OCI-LY7 (cell line): Measurements from ENCODE around the gene JAM2. TPM values are rescaled to one million over a fixed set of nuclear protein-coding genes. Genes with fewer than 3 reads are reported as not detected.

Experiments used
- BruUV-seq: library from RNA; stranded (reverse); fragments of 400-500 nt; replicated peaks from 2 replicates; lab custom pipeline; 2021; lab: Mats Ljungman, UMichigan
- CTCF ChIA-PET: fragments of 300-600 bp; sonication (Branson Sonifier 250); formaldehyde crosslinking; loops from one replicate; lab custom pipeline; 2022; ENCODE audit warnings: antibody characterized with exemption; ENCODE audit not compliant: unreplicated experiment; lab: Charles Lee
- POLR2A ChIA-PET: fragments of 300-600 bp; sonication (Branson Sonifier 250); formaldehyde crosslinking; loops from one replicate; lab custom pipeline; 2022; ENCODE audit warnings: antibody characterized with exemption; lab: Charles Lee
- DNase-seq: peaks from one replicate; pipeline ENCODE4 v3.0.0-alpha.2; 2015; ENCODE audit warnings: low spot score
- H2AFZ ChIP-seq: fragments of 200-600 bp; sonication (generic), shearing (Covaris generic); 2 replicates; pipeline ENCODE4 v1.6.1; 2014; ENCODE audit warnings: mild to moderate bottlenecking, antibody characterized with exemption, low read length, moderate library complexity
- H3K27ac ChIP-seq: fragments of 200-600 bp; sonication (generic); 2 replicates; pipeline ENCODE4 v1.5.1; 2014; ENCODE audit warnings: mixed run types, low read depth, mild to moderate bottlenecking, moderate library complexity, low read length, inconsistent platforms; ENCODE audit not compliant: poor library complexity, severe bottlenecking
- H3K36me3 ChIP-seq: fragments of 200-600 bp; sonication (generic); 2 replicates; pipeline ENCODE4 v1.6.1; 2014; ENCODE audit warnings: mild to moderate bottlenecking, antibody characterized with exemption, low read length, moderate library complexity, mixed read lengths; ENCODE audit not compliant: insufficient read depth
- H3K4me1 ChIP-seq: fragments of 200-600 bp; sonication (generic); 2 replicates; pipeline ENCODE4 v1.5.1; 2014; ENCODE audit warnings: mild to moderate bottlenecking, low read length; ENCODE audit not compliant: insufficient read depth, poor library complexity, severe bottlenecking
- H3K4me2 ChIP-seq: fragments of 200-600 bp; sonication (generic); 2 replicates; pipeline ENCODE4 v1.6.1; 2014; ENCODE audit warnings: mild to moderate bottlenecking, low read length
- H3K4me3 ChIP-seq: fragments of 200-600 bp; sonication (generic); 2 replicates; pipeline ENCODE4 v1.5.1; 2014; ENCODE audit warnings: mild to moderate bottlenecking, low read depth, low read length; ENCODE audit not compliant: poor library complexity, severe bottlenecking
- H3K79me2 ChIP-seq: fragments of 200-600 bp; sonication (generic); 2 replicates; pipeline ENCODE4 v1.6.1; 2016; ENCODE audit warnings: low read depth, mild to moderate bottlenecking, low read length, moderate library complexity, mixed read lengths; ENCODE audit not compliant: insufficient read depth
- H3K9me2 ChIP-seq: fragments of 200-600 bp; sonication (generic); 2 replicates; pipeline ENCODE4 v1.6.1; 2016; ENCODE audit warnings: mild to moderate bottlenecking, low read length, mixed read lengths; ENCODE audit not compliant: insufficient read depth
- H3K9me3 ChIP-seq: fragments of 200-600 bp; sonication (generic); 2 replicates; pipeline ENCODE4 v1.6.1; 2014; ENCODE audit warnings: mild to moderate bottlenecking, mixed run types, low read length, mixed read lengths
- H4K20me1 ChIP-seq: fragments of 200-600 bp; sonication (generic); 2 replicates; pipeline ENCODE4 v1.6.1; 2014; ENCODE audit warnings: mild to moderate bottlenecking, antibody characterized with exemption, low read length, moderate library complexity, mixed read lengths; ENCODE audit not compliant: insufficient read depth
- CTCF ChIP-seq: fragments of 200-600 bp; sonication (generic); conservative IDR thresholded peaks from 2 replicates; pipeline ENCODE4 v1.5.1; 2014; ENCODE audit warnings: mild to moderate bottlenecking, antibody characterized with exemption, low read length, moderate library complexity, mixed read lengths
- EZH2phosphoT487 ChIP-seq: fragments of 200-600 bp; sonication (generic); IDR thresholded peaks from 2 replicates; pipeline ENCODE4 v1.6.1; 2018; ENCODE audit warnings: low read depth, borderline replicate concordance, mild to moderate bottlenecking, mixed run types, antibody characterized with exemption, low read length, moderate library complexity, mixed read lengths
- intact Hi-C: fragments of 100-400 bp; cut with micrococcal nuclease; formaldehyde crosslinking; loops from one replicate; pipeline ENCODE4 v1.10.0; 2022; ENCODE audit not compliant: unreplicated experiment
- total RNA-seq, 2 experiments: library from RNA; depleted of rRNA in 1 of 2; stranded (reverse); fragments of >200 nt in 1 of 2; shearing (Covaris generic) in 1 of 2; gene quantifications; 2 replicates each; pipeline ENCODE4 v1.2.3, GENCODE V29; 2014 to 2022

Gene JAM2
- total RNA-seq, 2 experiments from 2014 or later = 1.2 to 1.4 TPM

- POLR2A ChIA-PET = interaction anchor here (0.7 to 1.1 kb wide), 2 partner anchors 22 to 64 kb away, joined by 3 to 5 read pairs; no protein-coding TSS in a partner anchor
Measured at GRCh38 chr21:25614441-25614840, 24.6 kb upstream of the JAM2 start.

DNA sequence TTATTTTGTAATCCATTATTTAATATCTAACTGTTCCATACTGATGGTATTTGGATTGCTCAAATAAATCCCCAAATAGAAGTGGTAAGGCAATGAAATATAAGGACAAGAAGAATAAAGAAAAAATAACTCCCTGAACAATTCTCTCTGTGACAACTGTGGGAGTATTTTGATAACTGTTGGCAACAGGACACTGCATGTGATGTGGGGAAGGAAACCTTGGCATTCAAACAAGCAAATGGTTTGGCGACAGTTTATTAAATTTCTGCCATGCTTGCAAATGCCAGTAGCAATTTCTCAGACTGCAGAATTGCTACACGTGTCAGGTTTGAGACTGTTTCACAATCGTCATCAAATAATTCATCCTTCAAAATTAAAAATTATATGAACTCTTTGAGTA is 23.2 kb upstream of the JAM2 start:
- Histone ChIP-seq H3K9me2 (no peaks in the 10 kb centered on the region), H3K27ac (no peak overlapping the region), H3K36me3 (no peaks in the 10 kb centered on the region), H3K9me3 (no peaks in the 10 kb centered on the region), H3K4me2 (no peak overlapping the region), H2AFZ (no peak overlapping the region), H4K20me1 (no peaks in the 10 kb centered on the region), H3K79me2 (no peaks in the 10 kb centered on the region), H3K4me3 (no peak overlapping the region), H3K4me1 (no peaks in the 10 kb centered on the region)
- ChIA-PET CTCF (no interaction called here), POLR2A (no interaction called here)
- TF ChIP-seq EZH2phosphoT487 = no peak
- TF ChIP-seq CTCF = no peak
- intact Hi-C loops = no loop called here
- DNase-seq = no peak
- no TSS peak for BruUV-seq

More at GRCh38 chr21:25614441-25614840, 24.6 kb upstream of the JAM2 start:
- CTCF ChIA-PET = no interaction called here
- no peak overlapping the region for H3K27ac ChIP-seq
- no peaks in the 10 kb centered on the region for H3K4me1 ChIP-seq
- H2AFZ ChIP-seq = no peak overlapping the region
- no peaks in the 10 kb centered on the region for H4K20me1 ChIP-seq
- no peaks in the 10 kb centered on the region for H3K36me3 ChIP-seq
- no peaks in the 10 kb centered on the region for H3K79me2 ChIP-seq
- no TSS peak for BruUV-seq
- no peak overlapping the region for H3K4me3 ChIP-seq
- TF ChIP-seq CTCF = no peak
- TF ChIP-seq EZH2phosphoT487 = no peak
- intact Hi-C loops = no loop called here
- no peaks in the 10 kb centered on the region for H3K9me2 ChIP-seq
- H3K9me3 ChIP-seq = no peaks in the 10 kb centered on the region
- H3K4me2 ChIP-seq = no peak overlapping the region
- DNase-seq = no peak

DNA sequence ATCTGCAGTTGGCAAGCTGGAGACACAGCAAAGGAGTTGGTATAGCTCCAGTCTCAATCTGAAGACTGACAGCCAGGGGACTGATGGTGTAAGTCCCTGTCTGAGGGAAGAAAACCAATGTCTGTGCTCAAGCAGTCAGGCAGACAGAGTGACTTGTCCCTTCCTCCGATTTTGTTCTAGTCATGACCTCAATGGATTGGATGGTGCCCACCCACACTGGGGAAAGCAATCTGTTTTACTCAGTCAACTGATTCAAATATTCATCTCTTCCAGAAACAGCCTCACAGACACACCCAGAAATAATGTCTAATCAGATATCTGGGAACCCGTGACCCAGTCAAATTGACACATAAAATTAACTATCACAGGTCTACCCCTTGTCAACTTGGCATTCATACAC is 19.9 kb upstream of the JAM2 start:
- H3K9me3 ChIP-seq = no peaks in the 10 kb centered on the region
- CTCF ChIA-PET = no interaction called here

More for the DNA sequence above, 19.9 kb upstream of the JAM2 start:
- Histone ChIP-seq H3K4me2 (no peak overlapping the region), H4K20me1 (no peaks in the 10 kb centered on the region), H3K9me2 (no peaks in the 10 kb centered on the region), H2AFZ (no peak overlapping the region), H3K27ac (no peak overlapping the region), H3K4me1 (no peaks in the 10 kb centered on the region), H3K79me2 (no peaks in the 10 kb centered on the region), H3K36me3 (no peaks in the 10 kb centered on the region), H3K4me3 (no peak overlapping the region)
- POLR2A ChIA-PET = interaction anchor here (0.6 kb wide), 1 partner anchor 81 kb away, joined by 3 read pairs; no protein-coding TSS in a partner anchor
- intact Hi-C loops = no loop called here
- BruUV-seq = no TSS peak
- no peak for DNase-seq
- TF ChIP-seq CTCF (no peak), EZH2phosphoT487 (no peak)
